ENCODE data around the gene PKNOX1. TPM values are rescaled to one million over a fixed set of nuclear protein-coding genes. Genes with fewer than 3 reads are reported as not detected.
"Not testable (repeated sequence)": the region's sequence is repeated elsewhere in the genome, so short reads cannot be mapped to it uniquely, and the experiment has no call there.

PKNOX1 gene
- total RNA-seq, 1 donor from 2014 or later, result 8.2 TPM

DNA sequence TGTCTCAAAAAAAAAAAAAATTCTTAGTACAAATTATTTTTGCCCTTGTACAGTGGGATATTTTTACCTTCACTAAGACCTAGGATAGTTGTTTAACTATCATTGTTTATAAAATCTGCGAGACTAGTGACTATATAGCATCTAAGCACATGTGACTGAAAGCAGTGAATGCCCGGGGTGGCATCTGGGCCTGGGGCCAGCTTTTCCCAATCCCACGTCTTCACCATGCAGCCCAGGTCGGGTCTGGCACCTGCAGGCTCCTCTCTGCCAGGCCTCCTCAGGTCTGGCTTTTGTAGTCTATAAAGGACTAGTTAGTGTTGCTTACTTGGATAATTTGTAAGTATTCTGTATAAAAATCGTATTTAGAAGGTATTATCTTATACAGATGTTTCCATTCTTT is 60.5 kb downstream of the PKNOX1 start:
- H3K27ac Mint-ChIP-seq (ENCODE audit: unreplicated experiment), result no peak overlapping the region
- TF ChIP-seq, protein P1, sequence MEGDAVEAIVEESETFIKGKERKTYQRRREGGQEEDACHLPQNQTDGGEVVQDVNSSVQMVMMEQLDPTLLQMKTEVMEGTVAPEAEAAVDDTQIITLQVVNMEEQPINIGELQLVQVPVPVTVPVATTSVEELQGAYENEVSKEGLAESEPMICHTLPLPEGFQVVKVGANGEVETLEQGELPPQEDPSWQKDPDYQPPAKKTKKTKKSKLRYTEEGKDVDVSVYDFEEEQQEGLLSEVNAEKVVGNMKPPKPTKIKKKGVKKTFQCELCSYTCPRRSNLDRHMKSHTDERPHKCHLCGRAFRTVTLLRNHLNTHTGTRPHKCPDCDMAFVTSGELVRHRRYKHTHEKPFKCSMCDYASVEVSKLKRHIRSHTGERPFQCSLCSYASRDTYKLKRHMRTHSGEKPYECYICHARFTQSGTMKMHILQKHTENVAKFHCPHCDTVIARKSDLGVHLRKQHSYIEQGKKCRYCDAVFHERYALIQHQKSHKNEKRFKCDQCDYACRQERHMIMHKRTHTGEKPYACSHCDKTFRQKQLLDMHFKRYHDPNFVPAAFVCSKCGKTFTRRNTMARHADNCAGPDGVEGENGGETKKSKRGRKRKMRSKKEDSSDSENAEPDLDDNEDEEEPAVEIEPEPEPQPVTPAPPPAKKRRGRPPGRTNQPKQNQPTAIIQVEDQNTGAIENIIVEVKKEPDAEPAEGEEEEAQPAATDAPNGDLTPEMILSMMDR (IDR thresholded peaks at IDR 0.05; ENCODE audit: unreplicated experiment), result no peak
- no peak overlapping the region for H3K4me3 Mint-ChIP-seq (ENCODE audit: unreplicated experiment)
- peaks cover 6% of the 10 kb centered on the region for H3K36me3 Mint-ChIP-seq (ENCODE audit: low read depth, unreplicated experiment)
- no peaks in the 10 kb centered on the region for H3K4me1 Mint-ChIP-seq (ENCODE audit: unreplicated experiment)
- no peaks in the 10 kb centered on the region for H3K27me3 Mint-ChIP-seq (ENCODE audit: unreplicated experiment)
- H3K9me3 Mint-ChIP-seq (ENCODE audit: unreplicated experiment), result no peaks in the 10 kb centered on the region
- DNase-seq (ENCODE audit: low spot score), result no peak

DNA sequence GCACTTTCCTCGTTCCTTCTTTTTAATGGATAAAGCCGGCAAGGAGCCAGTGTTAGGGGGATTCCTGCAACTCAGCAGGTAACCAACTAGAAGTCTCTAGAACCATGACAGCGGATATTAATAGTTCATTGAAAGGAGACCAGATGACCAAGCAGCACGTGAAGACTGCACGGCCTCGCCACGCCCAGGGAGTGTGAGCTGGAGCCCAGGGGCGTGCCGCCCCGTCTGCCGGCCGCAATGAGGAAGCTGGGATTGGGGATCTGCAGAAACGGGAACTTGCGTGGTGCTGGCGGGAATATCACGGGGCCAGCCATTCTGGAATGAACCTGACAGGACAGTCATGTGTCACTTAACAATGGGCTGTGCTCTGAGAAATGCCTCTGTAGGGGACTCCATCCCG is 62.5 kb downstream of the PKNOX1 start:
- not testable (repeated sequence) for H3K36me3 Mint-ChIP-seq (ENCODE audit: low read depth, unreplicated experiment); H3K4me3 Mint-ChIP-seq (ENCODE audit: unreplicated experiment); H3K27me3 Mint-ChIP-seq (ENCODE audit: unreplicated experiment); DNase-seq (ENCODE audit: low spot score); H3K4me1 Mint-ChIP-seq (ENCODE audit: unreplicated experiment); H3K27ac Mint-ChIP-seq (ENCODE audit: unreplicated experiment); H3K9me3 Mint-ChIP-seq (ENCODE audit: unreplicated experiment)

DNA sequence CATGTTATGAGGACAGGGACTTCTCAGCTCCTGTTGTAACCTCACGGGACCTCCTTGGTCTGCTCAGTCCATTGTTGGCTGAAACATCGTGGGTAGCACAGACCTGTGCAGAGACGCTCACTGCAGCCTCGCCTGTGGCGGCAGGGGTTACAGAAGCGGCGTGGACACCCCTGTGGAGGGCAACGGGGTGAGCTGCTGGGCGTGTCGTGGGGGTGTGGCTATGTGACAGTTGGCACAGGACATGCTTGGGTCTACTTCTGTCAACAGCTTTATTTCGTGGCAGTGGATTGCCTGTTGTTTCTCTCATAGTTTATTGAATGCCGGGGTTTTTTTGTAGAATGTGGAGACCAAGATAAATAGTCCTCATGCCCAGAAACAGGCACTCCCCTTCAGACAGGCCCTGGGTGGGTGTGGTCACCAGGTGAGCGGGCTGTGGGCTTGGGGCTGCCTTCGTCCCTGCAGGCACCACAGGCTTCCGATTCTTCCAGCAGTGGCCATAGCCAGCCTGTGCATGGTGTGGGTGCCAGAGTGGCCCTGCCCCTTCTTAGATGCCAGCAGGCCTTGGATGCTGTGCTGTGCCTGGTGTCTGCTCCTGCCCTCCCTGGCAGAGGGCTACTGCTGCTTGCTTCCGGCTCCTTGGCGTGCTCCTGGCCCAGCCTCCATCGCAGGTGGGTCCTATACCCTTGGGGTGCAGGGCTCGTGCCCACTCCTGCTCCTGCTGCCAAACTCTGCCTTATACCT is 63.7 kb downstream of the PKNOX1 start:
- H3K4me1 Mint-ChIP-seq (ENCODE audit: unreplicated experiment); H3K27ac Mint-ChIP-seq (ENCODE audit: unreplicated experiment); H3K4me3 Mint-ChIP-seq (ENCODE audit: unreplicated experiment); H3K36me3 Mint-ChIP-seq (ENCODE audit: low read depth, unreplicated experiment); H3K27me3 Mint-ChIP-seq (ENCODE audit: unreplicated experiment); H3K9me3 Mint-ChIP-seq (ENCODE audit: unreplicated experiment); DNase-seq (ENCODE audit: low spot score): not testable (repeated sequence)

DNA sequence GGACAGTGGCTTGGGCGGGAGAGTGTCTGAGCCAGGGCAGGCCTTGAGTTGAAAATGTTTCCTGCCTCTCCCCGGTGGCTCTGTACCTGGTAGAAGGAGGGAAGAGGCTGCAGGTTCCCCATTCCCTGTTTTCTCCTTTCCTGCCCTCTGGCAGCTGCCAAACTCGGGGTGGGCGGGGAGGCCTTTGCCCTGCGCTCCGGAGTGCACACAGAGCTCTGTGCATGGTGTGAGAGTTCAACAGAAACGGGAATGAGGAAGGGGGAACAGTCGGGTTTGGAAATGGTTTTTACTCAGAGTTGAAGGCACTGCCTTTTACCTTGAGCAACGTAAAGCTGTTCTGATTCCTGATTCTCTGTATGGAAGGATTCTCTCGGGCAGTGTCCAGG is 64.3 kb downstream of the PKNOX1 start:
- not testable (repeated sequence) for H3K4me3 Mint-ChIP-seq (ENCODE audit: unreplicated experiment); DNase-seq (ENCODE audit: low spot score); H3K27me3 Mint-ChIP-seq (ENCODE audit: unreplicated experiment); H3K36me3 Mint-ChIP-seq (ENCODE audit: low read depth, unreplicated experiment); H3K4me1 Mint-ChIP-seq (ENCODE audit: unreplicated experiment); H3K9me3 Mint-ChIP-seq (ENCODE audit: unreplicated experiment); H3K27ac Mint-ChIP-seq (ENCODE audit: unreplicated experiment)

DNA sequence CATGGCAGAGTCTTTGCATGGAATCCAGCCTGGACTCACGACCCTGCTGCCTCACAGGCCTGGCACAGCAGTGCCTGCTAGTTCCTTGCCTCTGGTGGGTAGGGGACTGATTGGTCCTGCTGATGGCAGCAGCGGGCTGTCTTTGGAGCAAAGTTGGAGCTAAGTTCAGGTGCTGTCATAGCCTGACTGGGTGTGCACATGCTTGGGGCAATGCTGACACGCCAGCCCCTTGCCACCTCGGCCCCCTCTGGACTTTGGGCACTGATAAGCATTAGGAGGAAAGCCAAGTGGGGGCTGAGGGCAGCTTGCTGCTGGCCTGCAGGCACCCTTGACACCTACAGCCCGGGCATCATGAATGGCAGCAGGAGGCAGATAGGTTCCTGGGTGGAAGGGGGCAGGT is 67.8 kb downstream of the PKNOX1 start:
- H3K27me3 Mint-ChIP-seq (ENCODE audit: unreplicated experiment); H3K4me1 Mint-ChIP-seq (ENCODE audit: unreplicated experiment); H3K36me3 Mint-ChIP-seq (ENCODE audit: low read depth, unreplicated experiment); H3K9me3 Mint-ChIP-seq (ENCODE audit: unreplicated experiment); DNase-seq (ENCODE audit: low spot score); H3K27ac Mint-ChIP-seq (ENCODE audit: unreplicated experiment); H3K4me3 Mint-ChIP-seq (ENCODE audit: unreplicated experiment): not testable (repeated sequence)

DNA sequence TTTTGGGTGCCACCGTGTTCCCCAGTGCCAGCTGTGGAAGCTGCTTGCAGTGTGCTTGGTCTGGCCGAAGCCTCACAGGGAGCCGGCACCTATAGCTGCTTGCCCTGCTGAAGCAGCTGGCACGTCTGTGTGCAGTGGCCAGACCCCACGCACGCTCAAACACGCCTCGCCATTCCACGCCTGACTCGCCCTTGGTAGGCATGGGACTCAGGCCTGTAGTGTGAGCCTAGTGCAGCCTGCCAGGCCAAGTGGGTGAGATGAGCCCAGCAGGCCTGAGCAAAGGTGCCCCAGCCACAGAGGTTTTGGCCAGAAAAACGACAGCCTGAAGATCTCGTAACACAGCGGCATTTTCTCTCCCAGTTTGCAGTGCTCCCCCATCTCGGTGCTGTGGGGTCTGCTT is 68.9 kb downstream of the PKNOX1 start:
- H3K9me3 Mint-ChIP-seq (ENCODE audit: unreplicated experiment); H3K36me3 Mint-ChIP-seq (ENCODE audit: low read depth, unreplicated experiment); H3K27me3 Mint-ChIP-seq (ENCODE audit: unreplicated experiment); H3K4me3 Mint-ChIP-seq (ENCODE audit: unreplicated experiment); DNase-seq (ENCODE audit: low spot score); H3K4me1 Mint-ChIP-seq (ENCODE audit: unreplicated experiment): not testable (repeated sequence)
- H3K27ac Mint-ChIP-seq (ENCODE audit: unreplicated experiment), result peak overlapping the region; percentile 64

DNA sequence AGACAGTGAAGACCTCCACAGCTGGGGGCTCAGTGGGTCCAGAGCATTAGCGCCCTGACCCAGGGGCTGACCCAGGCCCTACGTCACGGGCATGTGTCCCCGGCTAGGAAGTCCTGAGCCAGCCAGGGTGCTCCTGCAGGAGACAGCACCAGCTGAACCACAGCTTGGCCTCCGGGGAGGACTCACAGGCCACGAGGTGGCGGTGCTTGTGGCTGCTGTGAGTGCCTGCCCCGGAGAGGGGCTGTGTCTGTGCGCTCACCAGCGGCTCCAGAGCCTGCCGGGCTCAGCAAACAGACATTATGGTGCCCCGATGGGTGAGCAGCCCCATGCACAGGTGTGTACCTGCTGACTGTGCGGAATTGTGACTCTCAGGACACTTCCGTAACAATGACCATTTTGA is 70.2 kb downstream of the PKNOX1 start:
- H3K4me1 Mint-ChIP-seq (ENCODE audit: unreplicated experiment); H3K27me3 Mint-ChIP-seq (ENCODE audit: unreplicated experiment); DNase-seq (ENCODE audit: low spot score); H3K4me3 Mint-ChIP-seq (ENCODE audit: unreplicated experiment); H3K9me3 Mint-ChIP-seq (ENCODE audit: unreplicated experiment); H3K27ac Mint-ChIP-seq (ENCODE audit: unreplicated experiment); H3K36me3 Mint-ChIP-seq (ENCODE audit: low read depth, unreplicated experiment): not testable (repeated sequence)

DNA sequence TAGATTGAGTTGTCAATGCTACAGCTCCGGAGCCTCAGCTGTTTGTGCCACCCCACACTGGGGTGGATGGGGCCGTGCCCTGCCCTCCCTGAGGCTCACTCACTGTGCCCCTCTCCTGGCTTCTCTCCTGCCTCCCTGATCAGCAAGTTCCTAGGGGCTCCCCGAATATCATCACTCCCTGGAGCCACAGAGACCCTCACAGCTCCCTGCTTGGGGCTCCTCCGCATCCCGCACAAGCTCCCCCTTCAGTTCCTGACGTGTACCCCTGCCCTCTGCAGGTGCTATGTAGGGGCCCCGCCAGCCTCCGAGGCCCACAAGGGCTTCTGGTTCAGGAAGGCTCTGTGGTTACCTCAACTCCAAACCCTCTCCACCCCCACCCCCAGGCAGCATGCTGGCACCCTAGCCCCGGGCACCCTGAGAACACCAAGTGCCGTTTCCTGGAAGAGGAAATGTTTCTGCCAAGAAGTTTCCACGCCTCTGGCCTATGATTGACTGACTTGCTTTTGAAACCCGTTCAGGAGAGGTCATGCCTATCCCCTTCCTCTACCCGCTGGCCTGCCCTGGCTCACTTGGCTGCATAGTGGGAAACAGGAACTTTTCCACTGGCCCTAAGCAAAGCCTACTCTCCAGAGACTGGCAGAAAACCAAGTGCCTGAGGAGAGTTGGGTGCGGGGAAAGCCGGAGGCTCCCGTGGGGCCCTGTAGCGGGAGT is 71.0 kb downstream of the PKNOX1 start:
- not testable (repeated sequence) for H3K4me3 Mint-ChIP-seq (ENCODE audit: unreplicated experiment); H3K36me3 Mint-ChIP-seq (ENCODE audit: low read depth, unreplicated experiment); H3K27me3 Mint-ChIP-seq (ENCODE audit: unreplicated experiment); H3K9me3 Mint-ChIP-seq (ENCODE audit: unreplicated experiment); H3K4me1 Mint-ChIP-seq (ENCODE audit: unreplicated experiment); DNase-seq (ENCODE audit: low spot score); H3K27ac Mint-ChIP-seq (ENCODE audit: unreplicated experiment)

DNA sequence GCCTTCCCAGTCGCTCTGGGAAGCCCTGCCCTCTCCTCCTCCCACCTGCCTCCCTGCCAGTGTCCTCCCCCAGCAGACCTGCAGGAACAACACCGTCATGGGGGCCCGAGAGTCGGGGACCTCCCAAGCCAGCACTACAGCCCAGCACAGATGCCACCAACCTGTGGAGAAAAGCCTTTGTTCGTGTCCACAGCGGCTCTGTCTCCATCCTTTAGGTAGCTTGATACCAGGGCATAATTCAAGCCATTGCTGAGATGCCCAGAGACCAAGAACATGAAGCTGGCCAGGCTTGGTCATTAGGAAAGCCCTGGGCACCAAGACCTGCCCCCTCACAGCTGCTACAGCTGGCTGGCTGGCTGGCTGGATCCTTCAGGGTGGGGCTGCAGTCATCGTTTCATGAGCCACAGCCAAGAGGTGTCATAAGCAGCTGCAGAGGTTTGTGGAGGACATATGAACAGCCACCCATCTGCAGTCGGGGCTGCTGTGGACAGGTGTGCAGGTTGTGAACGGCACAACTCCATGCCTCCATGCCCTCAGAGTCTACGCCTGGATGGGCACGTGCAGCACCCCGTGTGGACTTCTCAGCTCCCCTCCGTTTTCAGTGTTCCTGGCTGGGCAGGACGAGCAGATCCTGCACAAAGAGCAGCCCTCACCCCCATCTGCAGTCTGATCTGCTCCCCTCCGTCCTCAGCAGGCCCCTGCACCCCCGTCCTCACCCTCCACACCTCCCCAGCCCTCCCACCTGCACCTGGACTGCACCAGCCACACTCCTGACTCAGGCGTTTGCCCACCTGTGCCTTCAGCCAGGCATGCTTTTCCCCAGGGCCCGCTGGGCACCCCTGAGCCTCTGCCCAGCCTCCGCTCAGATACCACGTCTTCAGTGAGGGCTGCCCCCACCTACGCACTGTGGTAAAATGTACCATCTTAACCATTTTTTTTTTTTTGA is 71.8 kb downstream of the PKNOX1 start:
- H3K4me1 Mint-ChIP-seq (ENCODE audit: unreplicated experiment); H3K4me3 Mint-ChIP-seq (ENCODE audit: unreplicated experiment); DNase-seq (ENCODE audit: low spot score); H3K36me3 Mint-ChIP-seq (ENCODE audit: low read depth, unreplicated experiment); H3K27ac Mint-ChIP-seq (ENCODE audit: unreplicated experiment); H3K27me3 Mint-ChIP-seq (ENCODE audit: unreplicated experiment); H3K9me3 Mint-ChIP-seq (ENCODE audit: unreplicated experiment): not testable (repeated sequence)

DNA sequence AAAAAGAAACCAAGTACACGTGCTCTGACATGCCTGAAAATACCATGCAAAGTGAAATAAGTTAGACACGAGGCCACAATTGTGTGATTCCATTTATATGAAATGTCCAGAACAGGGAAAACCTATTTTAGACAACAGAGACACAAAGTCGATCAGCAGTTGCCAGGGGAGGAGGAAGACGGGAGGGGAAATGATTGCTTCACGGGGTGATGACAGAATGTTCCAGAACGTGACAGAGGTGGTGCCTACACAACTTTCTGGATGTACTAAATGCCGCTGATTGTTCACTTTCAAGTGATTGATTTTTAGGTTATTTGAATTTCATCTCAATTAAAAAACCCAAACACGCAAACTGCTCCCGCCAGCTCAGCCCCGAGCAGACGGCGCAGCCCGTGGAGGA is 78.8 kb downstream of the PKNOX1 start:
- H3K4me1 Mint-ChIP-seq (ENCODE audit: unreplicated experiment); H3K9me3 Mint-ChIP-seq (ENCODE audit: unreplicated experiment); DNase-seq (ENCODE audit: low spot score); H3K27ac Mint-ChIP-seq (ENCODE audit: unreplicated experiment); H3K4me3 Mint-ChIP-seq (ENCODE audit: unreplicated experiment); H3K36me3 Mint-ChIP-seq (ENCODE audit: low read depth, unreplicated experiment); H3K27me3 Mint-ChIP-seq (ENCODE audit: unreplicated experiment): not testable (repeated sequence)
